ENCODE data around the gene TIE1. TPM values are rescaled to one million over a fixed set of nuclear protein-coding genes. Genes with fewer than 3 reads are reported as not detected.

The TIE1 gene
- total RNA-seq, 1 donor from 2014 or later = 0.21 TPM

- H4K20me1 ChIP-seq (ENCODE audit: low read depth) = no peaks in the 10 kb centered on the region
- DNase-seq (ENCODE audit: low spot score) = no peak
- Mint-ChIP-seq H3K4me1 (peaks cover 5% of the 10 kb centered on the region), H3K4me3 (no peak overlapping the region), H3K36me3 (no peaks in the 10 kb centered on the region), H3K27me3 (ENCODE audit: insufficient read depth, low read depth) (peaks cover 5% of the 10 kb centered on the region), H3K27ac (no peak overlapping the region), H3K9me3 (no peaks in the 10 kb centered on the region)
- TF ChIP-seq EZH2 (IDR thresholded peaks at IDR 0.05) (no peak), CTCF (IDR thresholded peaks at IDR 0.05) (no peak), EZH2phosphoT487 (IDR thresholded peaks at IDR 0.05) (no peak)
- H3K27me3 ChIP-seq = no peaks in the 10 kb centered on the region
- peaks cover 4% of the 10 kb centered on the region for H3K4me1 ChIP-seq
- H3K79me2 ChIP-seq (ENCODE audit: low read depth) = no peaks in the 10 kb centered on the region
- H3K4me2 ChIP-seq = no peak overlapping the region
- no peak overlapping the region for H2AFZ ChIP-seq (replicated peaks)
- H3K9me3 ChIP-seq (ENCODE audit: low read depth) = no peaks in the 10 kb centered on the region
- H3K36me3 ChIP-seq = no peaks in the 10 kb centered on the region
- no peaks in the 10 kb centered on the region for H3F3A ChIP-seq (ENCODE audit: low read depth)
- H3K9ac ChIP-seq = no peak overlapping the region
- H3K27ac ChIP-seq = no peak overlapping the region
- no peak overlapping the region for H3K4me3 ChIP-seq
Measured at GRCh38 chr1:43308635-43309404, 8.0 kb downstream of the TIE1 start.

GRCh38 chr1:43309405-43310025 is 8.7 kb downstream of the TIE1 start:
- no peaks in the 10 kb centered on the region for H3K4me1 Mint-ChIP-seq
- Histone ChIP-seq H3K9me3 (ENCODE audit: low read depth) (no peaks in the 10 kb centered on the region), H3K27me3 (no peaks in the 10 kb centered on the region), H3K27ac (no peak overlapping the region), H3F3A (ENCODE audit: low read depth) (no peaks in the 10 kb centered on the region), H4K20me1 (ENCODE audit: low read depth) (no peaks in the 10 kb centered on the region), H3K4me2 (no peak overlapping the region), H3K36me3 (no peaks in the 10 kb centered on the region), H3K79me2 (ENCODE audit: low read depth) (no peaks in the 10 kb centered on the region), H3K4me3 (no peak overlapping the region), H3K9ac (no peak overlapping the region), H2AFZ (replicated peaks) (no peak overlapping the region), H3K4me1 (peaks cover under 1% of the 10 kb centered on the region)
- peaks cover 5% of the 10 kb centered on the region for H3K27me3 Mint-ChIP-seq (ENCODE audit: insufficient read depth, low read depth)
- no peak overlapping the region for H3K27ac Mint-ChIP-seq
- no peak for TF ChIP-seq EZH2phosphoT487 (IDR thresholded peaks at IDR 0.05)
- no peak for TF ChIP-seq EZH2 (IDR thresholded peaks at IDR 0.05)
- no peak for TF ChIP-seq CTCF (IDR thresholded peaks at IDR 0.05)
- no peak for DNase-seq (ENCODE audit: low spot score)
- H3K36me3 Mint-ChIP-seq = no peaks in the 10 kb centered on the region
- no peak overlapping the region for H3K4me3 Mint-ChIP-seq
- no peaks in the 10 kb centered on the region for H3K9me3 Mint-ChIP-seq

GRCh38 chr1:43311521-43311920 is 10.7 kb downstream of the TIE1 start:
- Histone ChIP-seq H2AFZ (replicated peaks) (no peak overlapping the region), H3K4me2 (no peak overlapping the region), H3K36me3 (no peaks in the 10 kb centered on the region), H3K27ac (no peak overlapping the region), H3F3A (ENCODE audit: low read depth) (no peaks in the 10 kb centered on the region), H3K4me3 (no peak overlapping the region), H3K9me3 (ENCODE audit: low read depth) (no peaks in the 10 kb centered on the region), H4K20me1 (ENCODE audit: low read depth) (no peaks in the 10 kb centered on the region), H3K4me1 (no peaks in the 10 kb centered on the region), H3K9ac (no peak overlapping the region), H3K27me3 (no peaks in the 10 kb centered on the region), H3K79me2 (ENCODE audit: low read depth) (no peaks in the 10 kb centered on the region)
- H3K27me3 Mint-ChIP-seq (ENCODE audit: insufficient read depth, low read depth) = no peaks in the 10 kb centered on the region
- H3K4me1 Mint-ChIP-seq = no peaks in the 10 kb centered on the region
- no peaks in the 10 kb centered on the region for H3K9me3 Mint-ChIP-seq
- DNase-seq (ENCODE audit: low spot score) = no peak
- TF ChIP-seq CTCF (IDR thresholded peaks at IDR 0.05) (no peak), EZH2phosphoT487 (IDR thresholded peaks at IDR 0.05) (no peak), EZH2 (IDR thresholded peaks at IDR 0.05) (no peak)
- H3K4me3 Mint-ChIP-seq = no peak overlapping the region
- H3K36me3 Mint-ChIP-seq = no peaks in the 10 kb centered on the region
- no peak overlapping the region for H3K27ac Mint-ChIP-seq

Data from neural progenitor cell (in vitro differentiated cells).